ENCODE data around the gene FIGN. TPM values are rescaled to one million over a fixed set of nuclear protein-coding genes. Genes with fewer than 3 reads are reported as not detected.
A peak's percentile ranks its signal among the peaks of the same experiment; 100 is the strongest.

The FIGN gene
- total and polyA plus RNA-seq, 5 donors: 2.7 to 13.8 (median 9.8) TPM

DNA sequence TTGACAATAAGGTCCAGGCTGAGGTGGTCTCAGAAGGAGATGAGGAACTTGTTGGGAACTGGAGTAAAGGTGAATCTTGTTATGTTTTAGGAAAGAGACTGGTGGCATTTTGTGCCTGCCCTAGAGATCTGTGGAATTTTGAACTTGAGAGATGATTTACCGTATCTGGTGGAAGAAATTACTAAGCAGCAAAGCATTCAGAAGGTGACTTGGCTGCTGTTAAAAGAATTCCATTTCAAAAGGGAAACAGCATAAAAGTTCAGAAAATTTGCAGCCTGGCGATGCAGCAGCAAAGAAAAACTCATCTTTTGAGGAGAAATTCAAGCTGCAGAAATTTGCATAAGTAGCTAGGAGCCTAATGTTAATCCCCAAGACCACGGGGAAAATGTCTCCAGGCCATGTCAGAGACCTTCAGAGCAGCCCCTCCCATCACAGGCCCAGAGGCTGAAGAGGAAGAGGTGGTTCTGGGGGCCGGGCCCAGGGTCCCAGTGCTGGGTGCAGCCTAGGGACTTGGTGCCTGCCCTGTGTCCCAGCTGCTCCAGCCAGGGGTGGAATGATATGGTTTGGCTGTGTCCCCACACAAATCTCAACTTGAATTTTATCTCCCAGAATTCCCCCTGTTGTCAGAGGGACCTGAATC, 73.5 kb downstream of the FIGN start:
- H3K27me3 ChIP-seq (ENCODE audit: control insufficient read depth, insufficient read depth): no peaks in the 10 kb centered on the region
- ATAC-seq (no peak), DNase-seq (no peak)
- H3K9me3 ChIP-seq (ENCODE audit: control insufficient read depth, low read length): no peaks in the 10 kb centered on the region
- H3K4me1 ChIP-seq (ENCODE audit: control insufficient read depth, insufficient read depth, low read length): peaks cover 10% of the 10 kb centered on the region
- intact Hi-C loops (cut with DNase I): no loop called here
- 75% methylated on average over 4 of the region's 4 CpGs for WGBS
- H3K4me3 ChIP-seq (ENCODE audit: low read length): no peak overlapping the region
- no peak overlapping the region for H3K27ac ChIP-seq (ENCODE audit: low read length)

GRCh38 chr2:163659224-163659623, 76.6 kb downstream of the FIGN start:
- Histone ChIP-seq H3K9me3 (ENCODE audit: control insufficient read depth, low read length) (no peaks in the 10 kb centered on the region), H3K4me1 (ENCODE audit: control insufficient read depth, insufficient read depth, low read length) (peaks cover 13% of the 10 kb centered on the region), H3K27ac (ENCODE audit: low read length) (no peak overlapping the region), H3K4me3 (ENCODE audit: low read length) (no peak overlapping the region), H3K27me3 (ENCODE audit: control insufficient read depth, insufficient read depth) (no peaks in the 10 kb centered on the region)
- DNase-seq (no peak), ATAC-seq (no peak)
- intact Hi-C loops (cut with DNase I): loop anchor here in 1 of 4 donors (2.0 kb wide), 1 partner anchor 74 kb away; no protein-coding TSS in a partner anchor
- WGBS: 65% methylated on average over 2 of the region's 2 CpGs

- intact Hi-C loops (cut with DNase I): loop anchor here in 1 of 4 donors (2.0 kb wide), 1 partner anchor 74 kb away; no protein-coding TSS in a partner anchor
- WGBS: 38% methylated on average over 2 of the region's 2 CpGs
- Histone ChIP-seq H3K4me3 (ENCODE audit: low read length) (no peak overlapping the region), H3K27me3 (ENCODE audit: control insufficient read depth, insufficient read depth) (no peaks in the 10 kb centered on the region), H3K9me3 (ENCODE audit: control insufficient read depth, low read length) (no peaks in the 10 kb centered on the region), H3K27ac (ENCODE audit: low read length) (no peak overlapping the region), H3K4me1 (ENCODE audit: control insufficient read depth, insufficient read depth, low read length) (peaks cover 13% of the 10 kb centered on the region)
- DNase-seq: no peak
- no peak for ATAC-seq
Observed at GRCh38 chr2:163658556-163658955, 77.3 kb downstream of the FIGN start.

GRCh38 chr2:163657281-163657656, 78.5 kb downstream of the FIGN start:
- no peak for DNase-seq
- ATAC-seq: no peak
- H3K27me3 ChIP-seq (ENCODE audit: control insufficient read depth, insufficient read depth): no peaks in the 10 kb centered on the region
- 69% methylated on average over 3 of the region's 3 CpGs for WGBS
- no peaks in the 10 kb centered on the region for H3K9me3 ChIP-seq (ENCODE audit: control insufficient read depth, low read length)
- no peak overlapping the region for H3K4me3 ChIP-seq (ENCODE audit: low read length)
- peaks cover 13% of the 10 kb centered on the region for H3K4me1 ChIP-seq (ENCODE audit: control insufficient read depth, insufficient read depth, low read length)
- intact Hi-C loops (cut with DNase I): no loop called here
- H3K27ac ChIP-seq (ENCODE audit: low read length): no peak overlapping the region

GRCh38 chr2:163656622-163657280, 79.1 kb downstream of the FIGN start:
- DNase-seq: no peak
- Histone ChIP-seq H3K9me3 (ENCODE audit: control insufficient read depth, low read length) (no peaks in the 10 kb centered on the region), H3K27me3 (ENCODE audit: control insufficient read depth, insufficient read depth) (no peaks in the 10 kb centered on the region), H3K4me3 (ENCODE audit: low read length) (no peak overlapping the region), H3K27ac (ENCODE audit: low read length) (peak overlapping the region; percentile 75), H3K4me1 (ENCODE audit: control insufficient read depth, insufficient read depth, low read length) (peaks cover 11% of the 10 kb centered on the region)
- ATAC-seq: peak; percentile 40 to 52
- WGBS: 25% methylated on average over 2 of the region's 2 CpGs
- intact Hi-C loops (cut with DNase I): no loop called here

GRCh38 chr2:163655667-163656066, 80.1 kb downstream of the FIGN start:
- Histone ChIP-seq H3K9me3 (ENCODE audit: control insufficient read depth, low read length) (no peaks in the 10 kb centered on the region), H3K4me1 (ENCODE audit: control insufficient read depth, insufficient read depth, low read length) (peaks cover 9% of the 10 kb centered on the region), H3K27me3 (ENCODE audit: control insufficient read depth, insufficient read depth) (no peaks in the 10 kb centered on the region), H3K27ac (ENCODE audit: low read length) (no peak overlapping the region), H3K4me3 (ENCODE audit: low read length) (no peak overlapping the region)
- 50% methylated on average over 2 of the region's 2 CpGs for WGBS
- intact Hi-C loops (cut with DNase I): no loop called here
- peak; percentile 64 to 76 for ATAC-seq
- no peak for DNase-seq

DNA sequence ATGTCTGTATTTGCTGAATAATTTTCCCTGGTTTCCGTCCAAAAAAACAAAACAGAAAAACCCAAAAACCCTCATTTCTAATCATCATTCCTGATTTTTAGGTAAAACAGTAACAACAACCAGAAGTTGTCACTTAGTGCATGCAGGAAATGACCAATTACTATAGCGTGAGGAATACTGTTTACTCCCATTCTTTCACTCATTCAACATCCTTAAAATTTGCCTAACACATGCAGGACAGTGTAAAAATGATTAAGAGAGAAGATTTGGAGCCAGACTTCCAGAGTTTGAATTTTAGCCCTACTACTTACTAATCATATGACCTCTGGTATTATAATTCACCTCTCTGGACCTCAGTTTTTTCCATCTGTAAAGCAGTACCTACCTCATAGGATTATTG, 83.1 kb downstream of the FIGN start:
- ATAC-seq: no peak

DNA sequence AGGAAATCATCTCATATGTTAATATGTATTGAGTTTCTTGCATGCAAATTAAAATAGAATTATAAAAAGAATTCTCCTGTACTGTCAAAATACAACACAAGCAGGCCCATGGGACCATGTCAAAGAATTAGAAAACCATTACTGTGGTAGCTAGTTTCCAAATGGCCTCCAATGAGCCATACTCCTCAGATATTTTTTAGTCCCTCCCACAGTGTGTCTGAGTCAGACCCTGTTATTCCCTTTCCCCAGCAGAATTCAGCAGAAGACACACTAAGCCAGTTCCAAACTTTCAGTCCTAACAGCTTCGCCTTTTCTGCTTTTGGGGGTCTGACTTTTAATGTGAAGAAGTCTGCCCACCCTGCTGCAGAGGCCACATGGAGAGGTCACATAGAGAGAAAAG, 86.7 kb downstream of the FIGN start:
- WGBS: 94% methylated on average over 1 of the region's 1 CpG
- intact Hi-C loops (cut with DNase I): no loop called here
- ATAC-seq: no peak

More for the DNA sequence above, 83.1 kb downstream of the FIGN start:
- Histone ChIP-seq H3K9me3 (ENCODE audit: control insufficient read depth, low read length) (no peaks in the 10 kb centered on the region), H3K4me3 (ENCODE audit: low read length) (no peak overlapping the region), H3K4me1 (ENCODE audit: control insufficient read depth, insufficient read depth, low read length) (peaks cover 9% of the 10 kb centered on the region), H3K27ac (ENCODE audit: low read length) (no peak overlapping the region), H3K27me3 (ENCODE audit: control insufficient read depth, insufficient read depth) (no peaks in the 10 kb centered on the region)
- 69% methylated on average over 2 of the region's 2 CpGs for WGBS
- DNase-seq: no peak
- intact Hi-C loops (cut with DNase I): no loop called here

GRCh38 chr2:163647300-163647699, 88.5 kb downstream of the FIGN start:
- Histone ChIP-seq H3K9me3 (ENCODE audit: control insufficient read depth, low read length) (no peaks in the 10 kb centered on the region), H3K4me1 (ENCODE audit: control insufficient read depth, insufficient read depth, low read length) (peaks cover 7% of the 10 kb centered on the region), H3K4me3 (ENCODE audit: low read length) (no peak overlapping the region), H3K27ac (ENCODE audit: low read length) (no peak overlapping the region), H3K27me3 (ENCODE audit: control insufficient read depth, insufficient read depth) (no peaks in the 10 kb centered on the region)
- no peak for ATAC-seq
- intact Hi-C loops (cut with DNase I): no loop called here
- DNase-seq: no peak

More for the DNA sequence above, 86.7 kb downstream of the FIGN start:
- no peak for DNase-seq
- Histone ChIP-seq H3K27me3 (ENCODE audit: control insufficient read depth, insufficient read depth) (no peaks in the 10 kb centered on the region), H3K27ac (ENCODE audit: low read length) (no peak overlapping the region), H3K4me3 (ENCODE audit: low read length) (no peak overlapping the region), H3K4me1 (ENCODE audit: control insufficient read depth, insufficient read depth, low read length) (peaks cover 7% of the 10 kb centered on the region), H3K9me3 (ENCODE audit: control insufficient read depth, low read length) (no peaks in the 10 kb centered on the region)

GRCh38 chr2:163646687-163647086, 89.1 kb downstream of the FIGN start:
- peaks cover 9% of the 10 kb centered on the region for H3K4me1 ChIP-seq (ENCODE audit: control insufficient read depth, insufficient read depth, low read length)
- ATAC-seq: no peak
- H3K9me3 ChIP-seq (ENCODE audit: control insufficient read depth, low read length): no peaks in the 10 kb centered on the region
- no peak overlapping the region for H3K4me3 ChIP-seq (ENCODE audit: low read length)
- DNase-seq: no peak
- intact Hi-C loops (cut with DNase I): no loop called here
- WGBS: 40% methylated on average over 1 of the region's 1 CpG
- no peak overlapping the region for H3K27ac ChIP-seq (ENCODE audit: low read length)
- H3K27me3 ChIP-seq (ENCODE audit: control insufficient read depth, insufficient read depth): no peaks in the 10 kb centered on the region

DNA sequence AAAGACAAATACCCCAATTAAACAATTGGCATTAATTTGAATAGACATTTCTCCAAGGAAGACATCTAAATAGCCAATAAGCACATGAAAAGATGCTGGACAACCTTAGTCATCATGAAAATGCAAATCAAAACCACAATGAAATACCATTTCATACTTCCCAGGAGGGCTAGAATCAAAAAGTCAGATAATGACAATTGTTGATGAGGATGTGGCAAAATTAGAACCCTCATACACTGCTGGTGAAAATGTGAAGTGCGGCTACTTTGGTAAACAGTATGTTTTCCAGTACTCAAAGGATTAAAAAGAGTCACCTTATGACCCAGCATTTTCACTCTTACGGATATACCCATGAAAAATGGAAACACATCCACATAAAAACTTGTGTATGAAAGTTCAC, 91.6 kb downstream of the FIGN start:
- no peak for ATAC-seq
- Histone ChIP-seq H3K4me1 (ENCODE audit: control insufficient read depth, insufficient read depth, low read length) (peaks cover 7% of the 10 kb centered on the region), H3K4me3 (ENCODE audit: low read length) (no peak overlapping the region), H3K9me3 (ENCODE audit: control insufficient read depth, low read length) (no peaks in the 10 kb centered on the region), H3K27ac (ENCODE audit: low read length) (no peak overlapping the region), H3K27me3 (ENCODE audit: control insufficient read depth, insufficient read depth) (no peaks in the 10 kb centered on the region)
- DNase-seq: no peak
- intact Hi-C loops (cut with DNase I): no loop called here
- WGBS: 93% methylated on average over 2 of the region's 2 CpGs
